ENCODE results near the gene SGSM2. TPM values are rescaled to one million over a fixed set of nuclear protein-coding genes. Genes with fewer than 3 reads are reported as not detected.

The SGSM2 gene
- total RNA-seq, 1 donor from 2014 or later = 63.0 TPM

GRCh38 chr17:2365132-2365531 lies 27.8 kb downstream of the SGSM2 start:
- intact Hi-C loops (cut with micrococcal nuclease) = no loop called here

GRCh38 chr17:2366747-2367494 lies 29.6 kb downstream of the SGSM2 start:
- intact Hi-C loops (cut with micrococcal nuclease) = no loop called here

GRCh38 chr17:2368359-2368758 lies 31.1 kb downstream of the SGSM2 start:
- intact Hi-C loops (cut with micrococcal nuclease) = no loop called here

GRCh38 chr17:2369039-2369438 lies 31.7 kb downstream of the SGSM2 start:
- intact Hi-C loops (cut with micrococcal nuclease) = no loop called here

GRCh38 chr17:2369551-2370210 lies 32.4 kb downstream of the SGSM2 start:
- intact Hi-C loops (cut with micrococcal nuclease) = no loop called here

- intact Hi-C loops (cut with micrococcal nuclease) = no loop called here
Measured at GRCh38 chr17:2370211-2370589, 32.9 kb downstream of the SGSM2 start.

GRCh38 chr17:2371183-2372130 lies 34.2 kb downstream of the SGSM2 start:
- intact Hi-C loops (cut with micrococcal nuclease) = no loop called here

GRCh38 chr17:2372180-2372579 lies 34.9 kb downstream of the SGSM2 start:
- intact Hi-C loops (cut with micrococcal nuclease) = no loop called here

GRCh38 chr17:2372681-2373080 lies 35.4 kb downstream of the SGSM2 start:
- intact Hi-C loops (cut with micrococcal nuclease) = no loop called here

- intact Hi-C loops (cut with micrococcal nuclease) = no loop called here
Measured at GRCh38 chr17:2373179-2373578, 35.9 kb downstream of the SGSM2 start.

GRCh38 chr17:2374549-2375285 lies 37.4 kb downstream of the SGSM2 start:
- intact Hi-C loops (cut with micrococcal nuclease) = no loop called here

- intact Hi-C loops (cut with micrococcal nuclease) = no loop called here
Measured at GRCh38 chr17:2375406-2375805, 38.1 kb downstream of the SGSM2 start.

- intact Hi-C loops (cut with micrococcal nuclease) = no loop called here
Measured at GRCh38 chr17:2376107-2376506, 38.8 kb downstream of the SGSM2 start.

- intact Hi-C loops (cut with micrococcal nuclease) = no loop called here
Measured at GRCh38 chr17:2377659-2378058, 40.4 kb downstream of the SGSM2 start.

- intact Hi-C loops (cut with micrococcal nuclease) = no loop called here
Measured at GRCh38 chr17:2378905-2379304, 41.6 kb downstream of the SGSM2 start.

GRCh38 chr17:2379489-2380225 lies 42.4 kb downstream of the SGSM2 start:
- intact Hi-C loops (cut with micrococcal nuclease) = no loop called here

- intact Hi-C loops (cut with micrococcal nuclease) = no loop called here
Measured at GRCh38 chr17:2380226-2380922, 43.1 kb downstream of the SGSM2 start.

GRCh38 chr17:2380950-2381649 lies 43.8 kb downstream of the SGSM2 start:
- intact Hi-C loops (cut with micrococcal nuclease) = no loop called here

GRCh38 chr17:2383628-2384167 lies 46.4 kb downstream of the SGSM2 start:
- intact Hi-C loops (cut with micrococcal nuclease) = no loop called here
